GM12873 (cell line): ENCODE data around the gene LRRC37A2.
"Not testable (repeated sequence)": the region's sequence is repeated elsewhere in the genome, so short reads cannot be mapped to it uniquely, and the experiment has no call there.

Experiments used
- TF ChIP-seq, protein P1 (sequence below): IDR thresholded peaks from 2 replicates; pipeline ENCODE4 v1.5.1; 2012; ENCODE audit warnings: low read depth, mild to moderate bottlenecking, moderate library complexity, low read length, control low read depth; ENCODE audit not compliant: insufficient read depth; ENCODE audit errors: missing control alignments

The LRRC37A2 gene

DNA sequence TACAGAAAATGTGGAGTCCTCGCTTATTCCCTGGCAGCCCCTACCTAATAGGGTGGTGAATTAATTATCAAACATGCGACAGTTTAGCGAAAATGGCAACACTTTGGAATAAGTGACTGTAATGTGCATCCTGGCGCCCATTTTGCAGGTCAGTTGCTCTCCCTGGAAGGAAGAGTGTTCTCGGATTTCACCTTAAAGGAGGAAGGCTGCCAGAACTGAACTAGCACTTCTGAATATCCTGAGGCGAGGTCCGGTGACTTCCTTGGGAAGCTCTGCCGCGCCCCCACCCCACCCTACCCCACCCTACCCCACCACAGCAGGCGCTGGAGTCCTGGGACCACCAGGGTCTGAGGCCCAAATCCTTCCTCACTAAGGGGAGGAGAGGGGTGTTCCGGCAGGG, at the start of gene LRRC37A2:
LRRC37A2 (plus strand) TSS at position 301 of the 400 bp plus-strand sequence. CDS start 245 bp downstream, outside the sequence.
- TF ChIP-seq, protein P1, sequence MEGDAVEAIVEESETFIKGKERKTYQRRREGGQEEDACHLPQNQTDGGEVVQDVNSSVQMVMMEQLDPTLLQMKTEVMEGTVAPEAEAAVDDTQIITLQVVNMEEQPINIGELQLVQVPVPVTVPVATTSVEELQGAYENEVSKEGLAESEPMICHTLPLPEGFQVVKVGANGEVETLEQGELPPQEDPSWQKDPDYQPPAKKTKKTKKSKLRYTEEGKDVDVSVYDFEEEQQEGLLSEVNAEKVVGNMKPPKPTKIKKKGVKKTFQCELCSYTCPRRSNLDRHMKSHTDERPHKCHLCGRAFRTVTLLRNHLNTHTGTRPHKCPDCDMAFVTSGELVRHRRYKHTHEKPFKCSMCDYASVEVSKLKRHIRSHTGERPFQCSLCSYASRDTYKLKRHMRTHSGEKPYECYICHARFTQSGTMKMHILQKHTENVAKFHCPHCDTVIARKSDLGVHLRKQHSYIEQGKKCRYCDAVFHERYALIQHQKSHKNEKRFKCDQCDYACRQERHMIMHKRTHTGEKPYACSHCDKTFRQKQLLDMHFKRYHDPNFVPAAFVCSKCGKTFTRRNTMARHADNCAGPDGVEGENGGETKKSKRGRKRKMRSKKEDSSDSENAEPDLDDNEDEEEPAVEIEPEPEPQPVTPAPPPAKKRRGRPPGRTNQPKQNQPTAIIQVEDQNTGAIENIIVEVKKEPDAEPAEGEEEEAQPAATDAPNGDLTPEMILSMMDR = not testable (repeated sequence)

DNA sequence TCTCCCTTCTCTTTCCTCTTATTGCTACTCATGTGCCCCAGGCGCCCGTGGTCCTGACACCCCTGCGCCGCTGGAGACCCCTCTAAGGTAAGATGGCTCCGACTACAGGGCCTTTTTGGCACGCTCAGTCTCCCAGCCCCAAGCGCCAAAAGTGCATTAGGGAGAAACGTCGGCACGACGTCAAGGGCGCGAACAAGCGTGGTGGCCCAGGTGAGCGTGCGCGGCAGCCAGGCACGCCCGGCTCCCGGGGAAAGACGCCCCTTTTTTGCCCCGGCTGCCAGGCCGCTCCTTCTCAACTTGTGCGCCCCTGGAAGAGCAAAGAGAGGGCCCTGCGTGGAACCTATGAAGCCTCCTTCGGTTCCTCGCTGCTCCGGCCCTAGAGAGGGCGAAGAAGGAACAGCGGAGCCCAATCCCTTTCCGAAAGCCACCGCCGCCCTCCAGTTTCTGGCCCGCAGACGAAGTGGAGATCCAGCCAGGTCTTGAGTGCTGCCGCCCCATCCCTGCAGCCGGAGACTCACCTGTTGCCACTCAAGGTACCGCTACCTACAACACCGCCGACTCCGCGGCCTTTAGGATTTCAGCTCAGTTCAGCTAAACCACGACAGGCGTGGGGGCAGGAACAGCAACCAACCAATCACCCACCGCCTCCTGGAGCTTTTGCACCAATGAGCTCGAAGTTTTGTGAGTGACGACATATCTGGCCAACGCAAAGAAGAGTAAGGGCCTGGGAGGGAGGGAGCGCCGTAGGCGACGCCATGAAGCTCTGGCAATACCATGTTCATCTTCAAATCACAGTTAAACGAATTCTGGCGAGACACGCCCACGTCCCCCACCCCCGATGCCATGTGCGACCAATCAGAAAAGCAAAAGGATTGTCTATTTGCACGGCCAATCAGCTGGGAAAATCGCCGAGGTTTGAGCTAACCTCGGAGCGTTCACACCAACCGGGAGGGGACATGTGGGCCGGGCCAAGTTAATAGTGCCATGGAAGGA, 67.1 kb downstream of the LRRC37A2 start, which contains the start of gene ARL17A:
ARL17A (minus strand) TSS at position 609 of the 993 bp plus-strand sequence. CDS start 3,369 bp downstream, outside the sequence.
- TF ChIP-seq, protein P1 = not testable (repeated sequence)

DNA sequence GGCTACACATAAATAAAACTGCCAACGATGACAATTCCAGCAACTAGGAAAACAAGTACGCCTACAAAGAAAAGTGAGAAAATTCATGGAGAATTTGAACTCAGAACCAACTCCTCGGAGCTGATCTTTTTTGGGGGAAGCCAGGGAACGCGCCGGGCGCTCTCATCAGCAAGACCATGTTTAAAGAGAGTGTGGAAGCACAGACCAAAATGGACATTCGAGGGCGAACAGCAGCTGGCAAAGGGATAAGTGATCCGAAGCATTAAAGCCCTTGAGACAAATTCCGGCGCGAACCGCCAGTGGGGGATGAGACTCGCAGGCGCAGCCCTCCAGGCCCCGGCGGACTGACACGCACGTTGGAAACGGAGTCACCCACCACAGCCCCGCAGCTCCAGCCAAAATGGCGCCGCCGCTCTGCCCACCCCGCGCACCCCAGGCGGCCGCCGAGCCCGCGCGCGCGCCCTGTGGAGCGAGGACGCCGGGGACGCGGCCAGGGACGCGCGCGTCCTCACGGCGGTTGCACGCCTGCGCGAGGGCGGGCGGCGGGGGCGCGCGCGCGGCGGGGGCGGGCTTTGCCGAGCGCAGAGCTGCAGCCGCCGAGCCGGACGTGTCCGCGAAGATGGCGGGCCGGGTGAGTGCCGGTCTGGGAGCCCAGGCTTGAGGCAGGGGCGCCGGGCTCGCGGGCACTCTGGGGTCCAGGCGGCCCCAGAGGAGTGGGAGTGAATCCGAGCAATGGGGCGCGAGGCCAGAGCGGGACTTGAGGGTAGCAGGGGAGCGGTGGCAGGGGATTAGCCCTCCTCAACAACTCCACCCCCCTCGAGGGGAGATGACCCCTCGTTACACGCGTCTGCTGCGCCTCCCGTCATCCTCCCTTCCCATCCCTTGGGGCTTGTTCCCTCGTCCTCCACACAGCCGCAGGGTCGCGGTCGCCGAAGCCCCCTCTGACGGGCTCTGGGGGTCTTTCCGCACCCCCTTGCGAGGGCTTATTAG, 78.2 kb downstream of the LRRC37A2 start, which contains the start of gene NSF:
NSF (plus strand) TSS at position 513 of the 990 bp plus-strand sequence; CDS start at position 620, 107 bp downstream.
- TF ChIP-seq, protein P1 = not testable (repeated sequence)
